GM13976 (cell line): ENCODE data around the gene NRF1.

Source experiments
- DNase-seq: peaks from one replicate; pipeline ENCODE4 v3.0.0; 2012; ENCODE audit warnings: low spot score
- CTCF ChIP-seq: IDR thresholded peaks from 2 replicates; pipeline ENCODE4 v1.5.1; 2012; ENCODE audit warnings: borderline replicate concordance, mild to moderate bottlenecking; ENCODE audit not compliant: insufficient read depth; ENCODE audit errors: extremely low read depth, missing control alignments, control extremely low read depth
- in situ Hi-C: fragments of 300-500 bp; cut with MboI; formaldehyde crosslinking; loops from one replicate; pipeline ENCODE4 v1.12.0; 2022; ENCODE audit warnings: low sequenced_read_pairs, mixed read lengths, inconsistent platforms; ENCODE audit not compliant: unreplicated experiment

The NRF1 gene

GRCh38 chr7:129784783-129785684, 173.5 kb downstream of the NRF1 start:
- DNase-seq, result no peak

DNA sequence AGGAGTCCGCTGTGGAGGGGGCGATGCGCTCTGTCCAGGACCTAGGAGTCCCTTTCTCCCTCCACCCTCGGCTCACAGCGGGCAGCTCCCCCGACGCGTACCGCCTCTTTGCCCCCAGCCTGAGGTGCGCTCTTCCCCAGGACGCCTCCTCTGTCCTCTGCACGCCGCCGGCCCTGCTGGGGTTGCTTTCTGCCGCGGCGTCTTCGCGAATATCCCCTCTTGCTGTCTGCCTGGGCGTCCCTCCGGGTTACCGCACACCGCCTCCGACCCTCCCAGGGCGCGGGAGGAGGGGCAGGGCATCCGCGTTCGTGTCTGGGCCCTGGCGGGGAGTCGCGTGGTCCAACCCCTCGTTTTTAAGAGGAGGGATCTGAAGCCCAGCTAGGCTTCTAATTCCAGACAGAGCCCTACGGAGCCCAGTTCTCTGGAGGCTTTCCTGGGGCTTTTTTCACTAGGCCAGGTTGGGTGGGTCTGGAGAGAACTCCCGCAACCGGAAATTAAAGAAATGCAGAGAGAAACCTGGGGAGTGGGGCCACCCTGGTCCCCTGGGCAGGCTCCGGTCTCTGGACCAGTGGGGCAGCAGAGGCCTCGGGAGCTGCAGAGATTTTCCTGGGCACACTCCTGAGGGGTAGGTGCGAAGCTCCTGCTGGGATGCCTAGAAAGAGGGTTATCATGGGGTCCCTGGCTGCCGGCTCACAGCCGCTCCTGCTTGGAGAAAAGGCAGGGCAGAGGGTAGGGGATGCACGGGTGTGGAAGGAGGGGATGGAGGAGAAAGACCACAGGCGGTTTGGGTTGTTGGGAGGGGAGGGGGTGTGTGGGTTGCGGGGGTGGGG, 174.4 kb downstream of the NRF1 start:
- no peak for TF ChIP-seq CTCF
- DNase-seq, result no peak
- in situ Hi-C loops, result no loop called here

More at GRCh38 chr7:129784783-129785684, 173.5 kb downstream of the NRF1 start:
- TF ChIP-seq CTCF, result no peak
- in situ Hi-C loops, result no loop called here

DNA sequence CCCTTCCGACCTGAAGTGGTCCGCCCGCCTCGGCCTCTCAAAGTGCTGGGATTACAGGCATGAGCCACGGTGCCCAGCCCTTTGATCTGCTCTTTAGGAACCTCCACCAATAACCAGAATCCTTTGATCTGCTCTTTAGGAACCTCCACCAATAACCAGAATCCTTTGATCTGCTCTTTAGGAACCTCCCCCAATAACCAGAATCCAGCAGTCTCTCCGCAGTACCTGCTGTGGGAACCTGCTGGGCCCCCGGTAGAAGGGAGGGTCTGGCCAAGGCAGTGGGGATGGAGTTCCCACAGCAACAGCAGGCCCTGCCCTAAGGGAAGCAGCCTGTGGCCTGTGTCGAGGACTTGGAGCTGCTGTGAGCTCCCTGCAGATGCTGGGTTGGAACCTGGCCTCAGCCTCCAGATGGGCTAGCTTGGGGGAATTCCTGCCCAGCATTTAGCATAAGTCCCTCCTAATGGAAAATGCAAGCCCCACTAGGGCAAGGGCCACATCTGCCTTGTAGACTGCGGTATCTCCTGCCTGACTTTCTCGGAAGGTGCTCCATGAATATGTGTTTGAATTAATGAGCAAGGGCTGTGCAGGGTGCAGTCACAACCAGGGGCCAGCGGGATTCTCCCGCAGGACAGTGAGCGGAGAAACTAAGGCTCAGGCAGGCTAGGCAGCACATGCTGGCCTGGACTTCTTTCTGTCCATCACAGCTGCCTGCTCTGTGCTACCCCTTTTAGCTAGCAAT, 175.5 kb downstream of the NRF1 start:
- no peak for DNase-seq
- no peak for TF ChIP-seq CTCF
- in situ Hi-C loops, result no loop called here

DNA sequence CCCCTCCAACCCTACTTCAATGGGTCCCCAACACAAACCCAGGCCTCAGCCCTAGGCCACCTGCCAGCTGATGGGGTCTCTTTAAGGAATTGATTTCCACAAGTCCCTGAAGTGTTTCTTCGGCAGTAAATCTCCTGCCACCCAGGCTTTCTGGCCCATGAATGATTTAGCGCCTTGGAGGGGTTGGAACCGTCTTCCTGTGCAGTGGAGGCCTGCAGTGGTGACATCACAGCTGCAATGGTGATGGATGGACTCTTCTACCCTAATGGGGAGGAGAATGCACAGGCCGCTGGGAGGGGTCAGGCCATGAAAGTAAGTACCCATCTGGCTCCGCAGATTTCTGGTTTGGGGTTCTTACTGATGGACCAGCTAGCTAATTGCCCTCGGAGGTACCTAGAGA, 177.5 kb downstream of the NRF1 start:
- DNase-seq, result no peak
- in situ Hi-C loops, result no loop called here
- no peak for TF ChIP-seq CTCF

GRCh38 chr7:129789652-129790051, 178.1 kb downstream of the NRF1 start:
- in situ Hi-C loops, result no loop called here
- TF ChIP-seq CTCF, result no peak
- no peak for DNase-seq

GRCh38 chr7:129790136-129790535, 178.6 kb downstream of the NRF1 start:
- TF ChIP-seq CTCF, result no peak
- DNase-seq, result no peak
- in situ Hi-C loops, result no loop called here
